ENCODE data around the gene STK35.

GRCh38 chr20:2144850-2145249 is 43.2 kb downstream of the STK35 start:
- TF ChIP-seq PATZ1 (CRISPR knock-in tag; IDR thresholded peaks at IDR 0.05) (no peak), SP1 (IDR thresholded peaks at IDR 0.05) (no peak), SP1 (CRISPR knock-in tag; IDR thresholded peaks at IDR 0.05) (no peak), ZNF362 (CRISPR knock-in tag; IDR thresholded peaks at IDR 0.05; ENCODE audit: borderline replicate concordance) (no peak), CTCF (CRISPR knock-in tag; IDR thresholded peaks at IDR 0.05) (no peak), ARNT (IDR thresholded peaks at IDR 0.05) (no peak), EZH2 (conservative IDR thresholded peaks at IDR 0.05; ENCODE audit: low read depth, low read length) (no peak), ZFP82 (CRISPR knock-in tag; IDR thresholded peaks at IDR 0.05; ENCODE audit: borderline replicate concordance) (no peak), GABPA (IDR thresholded peaks at IDR 0.05; ENCODE audit: low read depth, low read length) (no peak), GABPA (CRISPR knock-in tag; IDR thresholded peaks at IDR 0.05; ENCODE audit: low read depth) (no peak), SUZ12 (IDR thresholded peaks at IDR 0.05; ENCODE audit: low read depth, low read length) (no peak), U2AF1 (optimal IDR thresholded peaks at IDR 0.05; ENCODE audit: low read depth, low read length) (no peak), ELF4 (CRISPR knock-in tag; IDR thresholded peaks at IDR 0.05; ENCODE audit: borderline replicate concordance) (no peak), TFAP4 (IDR thresholded peaks at IDR 0.05; ENCODE audit: borderline replicate concordance, low read depth) (no peak), ZNF512 (CRISPR knock-in tag; IDR thresholded peaks at IDR 0.05) (no peak)

Measured in HepG2 (cell line).